Retinal pigment epithelial cell (primary cell): Measurements from ENCODE around the gene CGB3.
A peak's percentile ranks its signal among the peaks of the same experiment; 100 is the strongest.

Source experiments
- DNase-seq: peaks from one replicate; pipeline ENCODE4 v3.0.0-alpha.2; 2010; ENCODE audit warnings: low read depth
- H3K4me3 ChIP-seq: 2 replicates; pipeline ENCODE4 v1.5.1; 2011; ENCODE audit warnings: mild to moderate bottlenecking, low read length, control low read depth, moderate library complexity
- CTCF ChIP-seq: conservative IDR thresholded peaks from 2 replicates; pipeline ENCODE4 v1.5.1; 2011; ENCODE audit warnings: low read depth, low read length, control low read depth, inconsistent platforms

The CGB3 gene

GRCh38 chr19:48999481-49000325 is 24.4 kb downstream of the CGB3 start:
- peak; percentile 86 for TF ChIP-seq CTCF
- no peak for DNase-seq
- H3K4me3 ChIP-seq: no peak overlapping the region

- no peak for DNase-seq
- peak; percentile 71 for TF ChIP-seq CTCF
- H3K4me3 ChIP-seq: no peak overlapping the region
Observed at GRCh38 chr19:48997972-48998371, 26.2 kb downstream of the CGB3 start.

GRCh38 chr19:48994035-48994386 is 30.1 kb downstream of the CGB3 start:
- no peak for TF ChIP-seq CTCF
- peak overlapping the region; percentile 93 for H3K4me3 ChIP-seq
- no peak for DNase-seq

GRCh38 chr19:48993175-48994034 is 30.7 kb downstream of the CGB3 start, which contains the start of the genes GYS1 and RUVBL2:
Gene GYS1 (minus strand): TSS chr19:48993309. CDS start chr19:48993112, 197 bp downstream.
Gene RUVBL2 (plus strand): TSS chr19:48993887. CDS start chr19:48993912, 25 bp downstream.
- peak; percentile 84 for TF ChIP-seq CTCF
- peak within 1 kb of the TSS; percentile 93 for H3K4me3 ChIP-seq
- peak; percentile 97 for DNase-seq

- H3K4me3 ChIP-seq: peak overlapping the region; percentile 66
- no peak for TF ChIP-seq CTCF
- DNase-seq: no peak
Observed at GRCh38 chr19:48992581-48993174, 31.5 kb downstream of the CGB3 start.

GRCh38 chr19:48991873-48992580 is 32.1 kb downstream of the CGB3 start:
- DNase-seq: peak; percentile 41
- no peak for TF ChIP-seq CTCF
- peak overlapping the region; percentile 66 for H3K4me3 ChIP-seq
